UCSD-AML1 (cell line): Measurements from ENCODE around the gene HNRNPAB.
"Not testable (repeated sequence)": the region's sequence is repeated elsewhere in the genome, so short reads cannot be mapped to it uniquely, and the experiment has no call there.

Source experiments
- DNase-seq: peaks from one replicate; lab custom pipeline; 2025; ENCODE audit not compliant: unreplicated experiment; lab: John Stamatoyannopoulos, UW

The HNRNPAB gene

DNA sequence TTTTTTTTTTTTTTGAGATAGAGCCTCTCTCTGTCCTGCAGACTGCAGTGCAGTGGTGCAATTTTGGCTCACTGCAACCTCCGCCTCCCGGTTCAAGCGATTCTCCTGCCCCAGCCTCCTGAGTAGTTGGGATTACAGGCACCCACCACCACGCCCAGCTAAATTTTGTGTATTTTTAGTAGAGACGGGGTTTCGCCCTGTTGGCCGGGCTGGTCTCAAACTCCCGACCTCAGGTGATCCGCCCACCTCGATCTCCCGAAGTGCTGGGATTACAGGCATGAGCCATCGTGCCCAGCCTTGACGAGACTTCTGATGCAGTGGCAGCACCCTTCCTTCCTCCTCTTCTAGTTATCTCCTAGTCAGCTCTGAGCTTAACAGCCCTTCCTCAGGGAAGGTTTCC is 24.8 kb downstream of the HNRNPAB start:
- not testable (repeated sequence) for DNase-seq

DNA sequence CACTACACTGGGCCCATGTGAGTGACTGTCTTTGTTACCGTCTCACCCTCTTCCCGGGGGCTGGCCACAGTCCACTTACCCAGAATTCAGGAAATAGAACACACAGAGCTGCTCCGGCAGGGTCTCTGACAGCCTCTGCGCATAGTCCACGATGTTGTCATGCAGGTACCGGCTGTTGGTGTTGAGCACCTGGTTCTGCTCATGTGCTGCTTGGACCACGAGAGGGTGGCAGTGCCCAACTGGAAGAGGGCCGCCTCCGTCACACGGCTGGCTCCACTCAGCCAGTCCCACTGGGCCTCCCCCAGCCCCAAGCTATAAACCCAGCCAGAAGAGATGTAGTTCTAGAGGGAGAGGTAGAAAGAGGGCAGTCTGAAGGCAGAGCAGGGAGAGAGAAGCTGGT is 25.5 kb downstream of the HNRNPAB start:
- DNase-seq: no peak

DNA sequence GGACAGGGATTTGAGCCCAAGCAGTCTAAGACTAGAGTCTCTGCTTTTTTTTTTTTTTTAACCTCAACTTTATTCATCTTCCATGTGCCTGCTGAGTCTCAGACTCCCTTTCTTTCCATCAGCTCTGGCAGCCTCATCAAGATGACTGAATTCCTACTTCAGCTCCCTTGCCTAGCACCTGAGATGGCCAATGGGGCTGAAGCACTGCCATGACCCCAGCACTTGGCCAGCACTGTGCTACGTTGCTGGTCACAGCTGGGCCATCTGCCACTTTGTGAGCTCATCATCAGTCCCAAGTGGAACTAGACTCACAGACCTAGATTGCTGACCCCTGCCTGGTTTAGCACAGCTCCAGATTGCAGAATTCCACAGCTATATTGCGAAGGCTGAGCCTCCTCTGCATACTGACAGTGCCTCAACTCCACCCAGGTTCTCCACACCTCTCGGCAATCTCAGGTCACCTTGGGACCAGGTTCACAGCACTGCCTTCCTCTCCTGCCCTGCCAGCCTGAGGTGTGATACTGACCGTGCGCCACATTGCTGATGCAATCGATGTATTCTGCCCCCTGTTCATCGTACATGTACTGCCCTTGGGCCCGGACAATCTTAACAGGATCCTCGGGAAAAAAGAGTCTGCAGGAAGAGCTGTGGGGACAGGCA is 26.7 kb downstream of the HNRNPAB start:
- DNase-seq: no peak

DNA sequence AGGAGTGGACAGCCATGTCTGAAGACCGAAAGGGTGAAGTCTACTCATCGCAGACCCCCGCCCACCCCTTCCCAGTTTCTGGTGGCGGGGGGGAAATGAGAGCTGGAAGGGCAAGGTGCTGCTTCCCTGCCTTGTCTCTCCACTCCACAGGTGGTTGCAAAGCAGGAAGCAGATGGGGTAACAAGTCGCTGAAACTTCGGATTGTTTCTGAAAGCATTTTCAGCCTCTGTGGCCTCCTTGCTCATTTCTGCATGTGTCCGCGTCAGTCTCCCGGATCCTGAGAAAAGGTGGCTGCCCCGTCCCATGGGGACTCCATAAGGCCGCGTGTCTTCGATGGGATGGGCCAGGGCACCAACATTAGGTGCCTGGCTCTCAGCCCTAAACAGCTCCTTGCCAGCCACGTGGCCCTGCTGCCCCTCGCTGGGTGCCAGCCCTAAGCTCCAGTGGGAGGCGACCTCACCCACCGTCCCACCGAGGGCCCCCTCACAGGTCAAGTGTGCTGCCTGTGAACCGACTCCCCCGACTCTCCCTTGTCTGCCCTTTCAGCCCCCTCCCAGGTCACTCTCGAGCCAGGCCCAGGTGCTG is 27.3 kb downstream of the HNRNPAB start:
- no peak for DNase-seq

DNA sequence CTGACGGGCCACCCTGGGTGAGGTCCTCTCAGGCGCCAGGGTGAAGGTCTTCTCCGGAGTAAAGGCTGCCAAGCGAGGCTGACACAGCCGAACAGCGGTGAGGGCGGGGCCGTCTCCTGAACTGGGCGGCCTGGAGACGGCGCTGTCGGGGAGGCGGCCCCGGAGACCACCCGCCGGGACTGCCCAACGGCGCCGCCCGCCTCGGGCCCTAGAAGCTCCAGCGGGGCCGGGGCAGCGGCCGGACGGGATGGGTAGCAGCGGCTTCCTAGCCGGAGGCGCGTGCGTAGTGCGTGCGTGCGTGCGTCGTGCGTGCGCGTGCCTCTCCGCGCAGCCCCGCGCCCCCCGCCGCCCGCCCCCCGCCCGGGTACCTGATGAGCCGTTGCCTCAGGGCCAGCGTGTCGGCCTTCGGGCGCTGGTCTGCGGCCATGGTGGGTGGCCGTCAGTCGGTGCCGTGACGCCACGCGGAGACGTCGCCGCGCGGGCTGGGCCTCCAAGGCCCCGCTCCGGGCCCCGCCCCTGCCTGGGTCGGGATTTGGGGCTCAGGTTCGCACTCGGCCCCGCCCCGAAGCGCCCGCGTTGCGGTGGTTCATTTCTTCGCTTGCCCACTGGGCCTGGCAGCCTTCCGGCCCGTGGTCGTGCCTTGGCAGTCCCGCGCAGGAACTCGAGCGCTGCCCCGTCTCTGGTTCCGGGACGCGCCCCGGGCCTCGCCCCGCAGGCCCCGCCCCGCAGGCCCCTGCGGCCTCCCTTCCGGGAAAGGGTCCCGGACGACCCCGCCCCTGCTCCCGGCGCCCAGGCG is 28.0 kb downstream of the HNRNPAB start, which contains the start of gene PHYKPL:
Gene PHYKPL, minus strand, starts transcription at position 679 of the 796 bp plus-strand sequence. Its CDS starts 252 bp downstream, at position 427.
- DNase-seq: peak; percentile 86

DNA sequence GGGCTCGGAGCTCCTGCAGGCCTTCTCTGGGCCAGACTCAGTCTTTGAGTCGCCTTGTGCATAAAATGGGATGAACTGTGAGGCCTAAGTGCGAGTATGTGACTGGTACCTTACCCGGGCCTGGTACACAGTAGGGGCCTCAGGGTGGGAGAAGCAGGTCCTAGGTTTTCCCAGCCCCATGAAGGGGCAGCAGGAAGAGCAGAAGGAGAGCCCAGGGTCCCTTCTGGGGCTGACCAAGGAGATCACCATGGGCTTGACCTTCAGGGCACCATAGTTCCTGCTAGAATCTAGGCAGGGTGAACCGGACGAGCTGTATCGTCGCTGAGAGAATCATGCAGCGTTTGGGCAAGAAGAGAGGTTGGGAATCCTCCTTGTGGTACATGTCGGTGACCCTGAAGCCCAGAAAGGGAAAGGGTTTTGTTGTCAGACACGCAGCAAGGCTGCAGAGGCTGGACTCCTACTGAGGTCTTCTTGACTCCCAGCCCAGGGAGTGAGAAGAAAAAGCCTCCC is 28.6 kb downstream of the HNRNPAB start:
- DNase-seq: no peak

DNA sequence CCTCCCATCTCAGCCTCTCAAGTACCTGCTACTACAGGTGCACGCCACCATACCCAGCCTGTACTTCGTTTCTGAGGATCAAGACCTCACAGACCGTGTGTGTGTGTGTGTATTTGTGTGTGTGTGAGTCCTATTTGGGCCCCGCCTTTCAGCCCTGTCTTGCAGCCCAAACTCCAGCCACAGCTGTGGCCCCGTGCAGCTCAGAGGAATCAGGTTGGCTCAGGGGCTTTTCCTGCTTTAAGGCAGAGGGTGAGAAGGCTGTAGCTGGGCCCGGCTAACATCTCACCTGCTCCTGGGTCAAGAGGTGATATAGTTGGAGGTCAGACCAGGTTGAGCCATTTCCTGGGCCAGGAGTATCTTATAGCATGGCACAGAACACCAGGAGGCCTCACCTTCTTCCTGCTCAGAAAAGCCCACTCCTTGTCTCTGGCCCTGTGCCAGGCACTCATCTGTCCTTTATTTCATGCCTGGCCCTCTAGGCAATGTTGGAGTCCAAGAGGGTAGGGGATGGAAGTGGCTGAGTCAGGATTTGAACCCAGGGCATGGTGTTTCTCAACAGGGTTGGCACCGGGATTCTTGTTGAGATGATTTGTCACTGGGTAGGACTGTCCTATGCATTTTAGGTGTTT is 29.9 kb downstream of the HNRNPAB start:
- no peak for DNase-seq

DNA sequence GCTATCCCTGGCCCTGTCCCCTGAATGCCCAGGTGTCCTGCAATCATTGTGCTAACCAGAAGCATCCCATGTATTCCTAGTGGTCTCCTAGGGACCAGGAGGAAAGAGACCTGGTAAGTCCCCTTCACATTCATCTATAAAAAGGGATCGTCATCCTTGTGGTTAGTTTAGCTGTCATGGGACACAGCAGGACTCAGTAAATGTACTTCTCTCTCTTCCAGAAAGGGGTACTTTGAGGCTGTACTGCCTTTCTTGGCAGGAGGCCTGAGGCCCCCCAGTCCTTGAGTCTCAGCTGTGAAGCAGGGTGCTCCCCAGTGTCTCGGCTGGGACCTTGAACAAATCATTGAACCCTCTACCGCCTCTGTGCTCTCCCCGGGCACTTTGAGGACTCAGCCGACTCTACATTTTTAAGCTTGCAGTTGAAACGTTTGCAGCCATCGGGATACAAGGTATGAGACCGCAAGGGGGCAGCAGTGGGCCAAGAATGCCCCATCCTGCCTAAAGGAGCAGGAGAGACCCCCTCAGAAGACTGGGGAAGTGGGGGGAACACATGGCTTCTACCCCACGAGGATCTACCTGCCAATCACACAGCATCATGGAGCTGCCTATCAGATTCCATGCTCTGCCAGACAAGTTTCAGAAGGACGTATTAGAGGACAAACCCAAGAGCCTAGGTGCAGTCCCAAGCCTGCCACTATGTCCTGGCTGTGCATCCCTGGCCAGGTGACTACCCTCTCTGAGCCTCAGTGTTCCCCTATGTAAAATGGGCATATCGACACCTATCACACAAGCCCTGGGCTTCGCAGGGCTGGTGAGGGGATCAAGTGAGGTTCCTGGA is 30.6 kb downstream of the HNRNPAB start:
- DNase-seq: peak; percentile 82

DNA sequence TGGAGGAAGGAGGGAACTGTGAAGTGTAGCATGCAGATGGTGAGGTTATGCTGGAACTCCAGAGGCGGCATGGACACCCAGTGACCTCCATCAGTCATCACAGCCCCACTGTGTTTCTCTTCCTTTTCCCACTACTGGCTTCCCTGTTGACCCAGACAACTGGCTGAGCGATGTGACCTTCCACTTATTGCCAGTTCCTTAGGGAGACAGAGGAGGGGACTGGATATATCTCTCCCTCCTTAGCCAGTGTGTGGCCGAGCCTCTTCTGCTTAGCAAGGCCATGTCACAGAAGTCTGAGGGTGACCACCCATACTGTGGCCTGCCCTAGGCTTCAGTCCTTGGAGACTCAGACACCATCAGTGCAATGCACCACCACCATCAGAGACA is 31.2 kb downstream of the HNRNPAB start:
- no peak for DNase-seq

DNA sequence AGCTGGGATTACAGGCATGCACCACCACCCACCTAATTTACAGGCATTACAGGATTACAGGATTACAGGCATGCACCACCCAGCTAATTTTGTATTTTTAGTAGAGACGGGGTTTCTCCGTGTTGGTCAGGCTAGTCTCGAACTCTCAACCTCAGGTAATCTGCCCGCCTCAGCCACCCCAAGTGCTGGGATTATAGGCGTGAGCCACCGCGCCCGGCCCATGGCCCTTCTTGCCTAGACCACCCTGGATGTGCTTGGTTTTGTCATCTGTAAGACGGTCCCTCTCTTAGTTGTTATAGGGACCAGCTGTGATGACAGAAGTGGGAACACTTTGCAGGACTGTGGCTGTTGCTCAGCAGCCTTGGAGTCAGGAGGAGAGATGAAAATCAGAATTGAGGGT is 31.8 kb downstream of the HNRNPAB start:
- no peak for DNase-seq

DNA sequence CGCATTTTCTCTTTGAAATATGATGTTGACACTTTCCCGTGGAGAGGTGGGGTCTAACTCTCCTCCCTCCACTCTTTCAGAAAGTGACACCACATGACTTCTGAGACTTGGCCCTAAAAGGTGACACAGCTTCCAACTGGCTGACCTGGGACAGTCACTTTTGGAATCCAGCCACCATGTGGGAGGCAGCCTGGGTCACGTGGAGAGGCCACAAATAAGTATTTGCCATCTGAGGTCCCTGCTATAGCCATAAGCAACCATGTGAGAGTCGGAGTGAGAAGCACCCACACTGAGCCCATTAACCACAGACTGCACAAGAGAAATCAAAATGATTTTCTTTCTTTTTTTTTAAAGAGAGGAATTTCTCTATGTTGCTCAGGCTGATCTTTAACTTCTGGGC is 32.3 kb downstream of the HNRNPAB start:
- no peak for DNase-seq

DNA sequence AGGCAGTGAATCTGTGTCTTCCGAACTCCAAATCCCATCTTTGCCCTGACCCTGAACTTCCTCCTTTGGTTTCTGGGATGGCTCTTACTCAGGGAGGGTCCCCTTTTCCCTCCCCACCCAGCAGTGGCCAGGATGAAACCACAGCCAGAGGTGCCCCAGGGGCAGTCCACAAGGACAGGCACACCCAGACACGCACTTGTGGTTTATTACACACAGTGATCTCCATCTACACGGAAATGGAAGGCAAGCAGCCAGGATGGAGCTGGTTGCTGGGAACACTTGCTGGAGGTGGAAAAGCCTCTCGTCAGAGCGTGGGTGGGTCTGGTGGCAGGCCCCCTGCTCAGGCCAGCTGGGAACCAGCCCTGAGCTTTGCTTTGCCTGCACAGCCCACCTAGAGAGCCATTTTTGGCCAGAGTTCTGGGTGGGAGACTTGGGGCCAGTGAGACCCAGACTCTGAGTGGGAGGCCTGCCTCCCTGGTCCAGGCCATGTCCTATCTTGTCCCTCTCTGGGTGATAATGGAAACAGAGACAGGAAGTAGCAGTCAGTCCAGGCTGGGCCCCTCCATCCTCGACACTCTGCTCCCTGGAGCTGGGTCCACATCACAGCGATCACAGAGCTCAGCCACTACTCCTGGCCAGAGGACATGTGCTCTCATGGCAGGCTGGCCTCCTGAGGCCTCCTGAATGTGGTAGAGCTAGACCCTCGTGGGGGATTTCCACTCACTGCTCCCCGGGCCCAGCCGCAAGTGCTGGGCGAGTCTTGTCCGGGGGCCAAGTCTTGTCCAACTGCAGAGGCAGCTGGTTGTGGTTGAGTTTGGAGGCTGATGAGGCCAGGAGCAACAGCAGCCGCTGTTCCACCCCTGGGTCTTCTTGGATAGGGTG is 33.3 kb downstream of the HNRNPAB start:
- peak; percentile 46 for DNase-seq

DNA sequence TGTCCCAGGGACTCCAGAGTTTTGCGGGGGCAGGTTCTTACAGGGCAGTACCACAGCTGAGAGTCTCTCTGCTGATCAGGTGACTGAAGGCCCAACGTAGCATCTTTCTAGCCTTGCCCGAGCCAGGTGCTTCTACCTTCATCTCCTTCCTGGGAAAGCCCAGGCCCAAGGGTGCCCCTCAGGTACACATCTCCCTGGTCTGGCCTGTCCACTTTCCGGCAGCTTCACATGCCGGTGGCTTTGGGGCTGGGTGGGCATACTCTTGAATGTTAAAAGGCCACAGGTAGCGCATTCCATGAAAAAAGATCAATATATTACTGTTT is 33.9 kb downstream of the HNRNPAB start:
- no peak for DNase-seq

DNA sequence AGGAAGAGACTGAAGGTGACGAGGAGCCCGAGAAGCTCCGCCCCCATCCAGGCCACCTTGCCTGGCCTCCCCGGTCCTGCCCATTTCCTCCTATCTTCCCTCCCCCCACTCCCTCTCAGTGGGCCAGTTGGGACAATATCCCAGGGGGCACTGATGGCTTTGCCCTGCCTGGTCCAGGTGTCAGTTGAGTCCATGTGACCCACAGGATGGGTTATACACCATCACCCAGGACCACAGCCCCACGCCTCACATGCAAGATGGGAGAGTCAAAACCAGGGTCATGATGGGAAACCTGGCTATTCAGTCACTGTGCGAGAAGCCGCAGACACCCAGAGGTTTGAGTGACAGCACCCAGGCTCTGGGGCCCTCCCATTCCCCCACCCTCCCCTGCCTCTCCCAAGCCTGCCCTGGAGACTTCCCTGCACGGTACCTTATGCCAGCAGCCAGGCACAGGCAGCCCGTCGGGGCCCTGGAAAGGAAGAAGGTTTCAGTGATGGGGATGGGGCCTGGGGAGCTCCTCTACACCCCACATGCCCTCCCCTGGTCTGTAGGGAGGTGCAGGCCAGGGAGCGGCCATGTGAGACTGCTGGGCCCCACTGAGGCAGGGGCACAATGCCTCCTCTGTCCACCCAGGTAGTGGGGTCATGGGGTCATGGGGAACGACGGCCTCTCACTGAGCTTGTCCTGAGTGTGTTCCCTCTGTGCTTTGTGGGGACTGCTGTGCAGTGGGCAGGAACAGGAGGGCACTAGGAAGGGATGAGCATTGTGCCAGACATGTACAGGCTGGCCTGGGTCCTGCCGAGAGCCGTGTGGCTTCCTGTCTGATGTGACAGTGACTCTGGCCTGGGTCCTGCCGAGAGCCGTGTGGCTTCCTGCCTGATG is 34.6 kb downstream of the HNRNPAB start:
- DNase-seq: peak; percentile 61

DNA sequence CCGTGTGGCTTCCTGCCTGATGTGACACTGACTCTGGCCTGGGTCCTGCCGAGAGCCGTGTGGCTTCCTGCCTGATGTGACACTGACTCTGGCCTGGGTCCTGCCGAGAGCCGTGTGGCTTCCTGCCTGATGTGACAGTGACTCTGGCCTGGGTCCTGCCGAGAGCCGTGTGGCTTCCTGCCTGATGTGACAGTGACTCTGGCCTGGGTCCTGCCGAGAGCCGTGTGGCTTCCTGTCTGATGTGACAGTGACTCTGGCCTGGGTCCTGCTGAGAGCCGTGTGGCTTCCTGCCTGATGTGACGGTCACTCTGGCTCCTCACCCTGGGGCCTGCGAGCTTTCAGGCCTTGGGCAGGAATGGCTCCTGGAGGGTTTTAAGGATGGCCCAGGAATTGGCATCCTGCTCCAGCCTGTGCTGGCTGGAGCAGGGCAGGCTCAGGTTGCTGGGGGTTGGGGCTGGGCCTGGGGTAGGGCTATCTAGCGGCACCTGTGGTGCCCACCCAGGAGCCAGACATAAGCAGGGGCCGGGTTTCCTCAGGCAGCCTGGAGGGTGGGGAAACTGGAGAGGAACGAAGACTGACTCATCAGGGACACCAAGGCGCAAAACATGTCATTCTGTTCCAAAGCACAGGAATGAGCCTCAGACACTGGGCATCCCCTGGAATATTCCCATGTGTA is 35.4 kb downstream of the HNRNPAB start:
- DNase-seq: peak; percentile 61

DNA sequence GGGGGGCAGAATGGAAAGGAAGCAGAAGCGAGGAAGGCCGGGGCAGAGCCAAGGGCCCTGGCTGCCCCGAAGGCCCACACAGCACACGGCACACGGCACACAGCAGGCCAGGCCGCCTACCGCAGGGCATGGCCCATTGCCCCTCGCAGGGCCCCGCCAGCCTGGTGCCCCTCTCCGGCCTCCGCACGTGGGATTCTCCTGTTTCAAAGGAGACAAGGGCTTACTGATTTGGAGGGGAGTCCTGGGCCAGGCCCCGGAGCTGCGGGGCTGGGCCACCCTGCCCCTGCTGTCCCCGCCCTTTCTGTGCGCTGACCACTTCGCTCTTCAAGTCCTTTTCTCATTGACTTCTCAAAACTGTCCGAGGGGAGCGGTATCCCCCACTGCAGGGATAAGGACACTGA is 36.0 kb downstream of the HNRNPAB start:
- peak; percentile 76 for DNase-seq

DNA sequence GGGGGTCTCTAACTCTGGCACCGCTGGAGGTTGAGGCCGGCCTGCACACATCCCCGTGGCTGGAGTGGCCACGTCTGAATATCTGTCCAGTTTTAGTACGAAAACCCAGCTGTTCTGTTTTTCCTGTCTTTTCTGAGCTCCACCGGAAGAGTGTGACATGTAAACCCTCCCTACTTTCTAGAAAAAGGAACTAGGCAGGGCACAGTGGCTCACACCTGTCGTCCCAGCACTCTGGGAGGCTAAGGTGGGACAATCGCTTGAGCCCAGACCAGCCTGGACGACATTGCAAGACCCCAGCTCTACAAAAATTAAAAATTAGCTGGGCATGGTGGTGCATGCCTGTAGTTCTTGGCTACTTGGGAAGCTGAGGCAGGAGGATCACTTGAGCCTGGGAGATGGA is 36.4 kb downstream of the HNRNPAB start:
- peak; percentile 77 for DNase-seq

DNA sequence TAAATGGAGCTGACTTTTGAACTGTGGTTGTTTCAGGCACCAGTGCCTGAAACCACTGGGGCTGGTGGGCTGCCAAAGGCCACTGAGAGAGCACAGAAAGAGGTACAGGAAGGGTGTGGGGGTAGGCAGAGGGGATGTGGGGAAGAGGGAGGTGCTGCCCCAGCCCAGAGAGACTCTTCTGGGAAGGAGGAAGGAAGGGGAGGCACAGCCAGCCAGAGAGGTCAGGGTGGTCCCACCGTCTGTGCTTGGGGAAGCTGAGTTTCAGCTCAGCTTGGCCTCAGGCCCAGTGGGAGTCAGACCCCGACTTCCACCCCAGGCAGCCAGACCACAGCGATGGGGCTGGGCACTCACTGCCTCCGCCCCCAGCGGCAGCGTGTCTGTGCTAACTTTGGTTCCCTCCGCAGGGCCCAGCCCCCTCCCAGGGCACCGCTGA is 36.9 kb downstream of the HNRNPAB start:
- peak; percentile 91 for DNase-seq
